OCI-LY7 (cell line): ENCODE results near the gene CEP131. TPM values are rescaled to one million over a fixed set of nuclear protein-coding genes. Genes with fewer than 3 reads are reported as not detected.

ENCODE experiments used
- Bru-seq: library from RNA; stranded (reverse); fragments of 400-500 nt; gene quantifications from one replicate; lab custom pipeline; 2021; lab: Mats Ljungman, UMichigan
- BruChase-seq, 2 experiments: library from RNA; stranded (reverse); fragments of 400-500 nt; gene quantifications; one replicate each; lab custom pipeline; 2021; lab: Mats Ljungman, UMichigan
- BruUV-seq: library from RNA; stranded (reverse); fragments of 400-500 nt; replicated peaks from 2 replicates; lab custom pipeline; 2021; lab: Mats Ljungman, UMichigan
- CTCF ChIA-PET: fragments of 300-600 bp; sonication (Branson Sonifier 250); formaldehyde crosslinking; loops from one replicate; lab custom pipeline; 2022; ENCODE audit warnings: antibody characterized with exemption; ENCODE audit not compliant: unreplicated experiment; lab: Charles Lee
- POLR2A ChIA-PET: fragments of 300-600 bp; sonication (Branson Sonifier 250); formaldehyde crosslinking; loops from one replicate; lab custom pipeline; 2022; ENCODE audit warnings: antibody characterized with exemption; lab: Charles Lee
- DNase-seq: peaks from one replicate; pipeline ENCODE4 v3.0.0-alpha.2; 2015; ENCODE audit warnings: low spot score
- H2AFZ ChIP-seq: fragments of 200-600 bp; sonication (generic), shearing (Covaris generic); 2 replicates; pipeline ENCODE4 v1.6.1; 2014; ENCODE audit warnings: mild to moderate bottlenecking, antibody characterized with exemption, low read length, moderate library complexity
- H3K27ac ChIP-seq: fragments of 200-600 bp; sonication (generic); 2 replicates; pipeline ENCODE4 v1.5.1; 2014; ENCODE audit warnings: mixed run types, low read depth, mild to moderate bottlenecking, moderate library complexity, low read length, inconsistent platforms; ENCODE audit not compliant: poor library complexity, severe bottlenecking
- H3K36me3 ChIP-seq: fragments of 200-600 bp; sonication (generic); 2 replicates; pipeline ENCODE4 v1.6.1; 2014; ENCODE audit warnings: mild to moderate bottlenecking, antibody characterized with exemption, low read length, moderate library complexity, mixed read lengths; ENCODE audit not compliant: insufficient read depth
- H3K4me1 ChIP-seq: fragments of 200-600 bp; sonication (generic); 2 replicates; pipeline ENCODE4 v1.5.1; 2014; ENCODE audit warnings: mild to moderate bottlenecking, low read length; ENCODE audit not compliant: insufficient read depth, poor library complexity, severe bottlenecking
- H3K4me2 ChIP-seq: fragments of 200-600 bp; sonication (generic); 2 replicates; pipeline ENCODE4 v1.6.1; 2014; ENCODE audit warnings: mild to moderate bottlenecking, low read length
- H3K4me3 ChIP-seq: fragments of 200-600 bp; sonication (generic); 2 replicates; pipeline ENCODE4 v1.5.1; 2014; ENCODE audit warnings: mild to moderate bottlenecking, low read depth, low read length; ENCODE audit not compliant: poor library complexity, severe bottlenecking
- H3K79me2 ChIP-seq: fragments of 200-600 bp; sonication (generic); 2 replicates; pipeline ENCODE4 v1.6.1; 2016; ENCODE audit warnings: low read depth, mild to moderate bottlenecking, low read length, moderate library complexity, mixed read lengths; ENCODE audit not compliant: insufficient read depth
- H3K9me2 ChIP-seq: fragments of 200-600 bp; sonication (generic); 2 replicates; pipeline ENCODE4 v1.6.1; 2016; ENCODE audit warnings: mild to moderate bottlenecking, low read length, mixed read lengths; ENCODE audit not compliant: insufficient read depth
- H3K9me3 ChIP-seq: fragments of 200-600 bp; sonication (generic); 2 replicates; pipeline ENCODE4 v1.6.1; 2014; ENCODE audit warnings: mild to moderate bottlenecking, mixed run types, low read length, mixed read lengths
- H4K20me1 ChIP-seq: fragments of 200-600 bp; sonication (generic); 2 replicates; pipeline ENCODE4 v1.6.1; 2014; ENCODE audit warnings: mild to moderate bottlenecking, antibody characterized with exemption, low read length, moderate library complexity, mixed read lengths; ENCODE audit not compliant: insufficient read depth
- CTCF ChIP-seq: fragments of 200-600 bp; sonication (generic); conservative IDR thresholded peaks from 2 replicates; pipeline ENCODE4 v1.5.1; 2014; ENCODE audit warnings: mild to moderate bottlenecking, antibody characterized with exemption, low read length, moderate library complexity, mixed read lengths
- EZH2phosphoT487 ChIP-seq: fragments of 200-600 bp; sonication (generic); IDR thresholded peaks from 2 replicates; pipeline ENCODE4 v1.6.1; 2018; ENCODE audit warnings: low read depth, borderline replicate concordance, mild to moderate bottlenecking, mixed run types, antibody characterized with exemption, low read length, moderate library complexity, mixed read lengths
- intact Hi-C: fragments of 100-400 bp; cut with micrococcal nuclease; formaldehyde crosslinking; loops from one replicate; pipeline ENCODE4 v1.10.0; 2022; ENCODE audit not compliant: unreplicated experiment
- long read RNA-seq: library from polyadenylated mRNA; stranded (forward); transcript quantifications from one replicate; pipeline ENCODE4 v2.0.0, GENCODE V29; 2022
- total RNA-seq, 2 experiments: library from RNA; depleted of rRNA in 1 of 2; stranded (reverse); fragments of >200 nt in 1 of 2; shearing (Covaris generic) in 1 of 2; gene quantifications; 2 replicates each; pipeline ENCODE4 v1.2.3, GENCODE V29; 2014 to 2022

CEP131 gene
- total RNA-seq (2014; rRNA removed; shearing (Covaris generic)) (32.9 and 35.0 TPM in 2 replicates), total RNA-seq (2022) (36.0 and 38.6 TPM in 2 replicates), Bru-seq, nascent RNA (percentile 48 among the genes with signal in this experiment), BruChase-seq, experiment 1, labeled RNA remaining after a 6-hour chase (percentile 54 among the genes with signal in this experiment), BruChase-seq, experiment 2, labeled RNA remaining after a 2-hour chase (percentile 53 among the genes with signal in this experiment)
- long read RNA-seq, transcript CEP131-203 (26 exons, 3,543 nt) = major isoform, 9 of 79 reads
- long read RNA-seq, transcript CEP131-201 (26 exons, 3,673 nt) = minor isoform, 7 of 79 reads
- long read RNA-seq, partial matches to known transcripts = 15 of 79 reads
- long read RNA-seq, other reads (novel, unspliced or antisense) = 46 of 79 reads

- Histone ChIP-seq H4K20me1 (no peaks in the 10 kb centered on the region), H3K79me2 (no peaks in the 10 kb centered on the region), H2AFZ (peak within 1 kb of the TSS; percentile 77), H3K9me3 (no peaks in the 10 kb centered on the region), H3K4me1 (peaks cover 30% of the 10 kb centered on the region), H3K27ac (no peak within 1 kb of the TSS), H3K36me3 (no peaks in the 10 kb centered on the region), H3K9me2 (no peaks in the 10 kb centered on the region), H3K4me2 (peak within 1 kb of the TSS; percentile 73), H3K4me3 (peak within 1 kb of the TSS; percentile 79)
- intact Hi-C loops = loop anchor here (1.0 kb wide), 2 partner anchors 16 kb away; partner anchors contain the start of genes NDUFAF8 and TEPSIN
- ChIA-PET POLR2A (interaction anchor here (0.5 to 1.3 kb wide), 9 partner anchors 16 to 415 kb away, joined by 3 to 12 read pairs (median 4); partner anchors contain the start of genes BAHCC1, NDUFAF8 and TEPSIN), CTCF (interaction anchor here (0.6 to 0.7 kb wide), 2 partner anchors 690 to 1230 kb away, joined by 3 to 13 read pairs; no protein-coding TSS in a partner anchor)
- DNase-seq = peak; percentile 100
- TF ChIP-seq EZH2phosphoT487 (no peak), CTCF (no peak)
- BruUV-seq = no TSS peak
These were observed at the start of gene CEP131 for GRCh38 chr17:81222906-81223761. Gene CEP131, minus strand, starts transcription at chr17:81222965. Its CDS starts 2,909 bp downstream, at chr17:81220056.

- DNase-seq = no peak
- Histone ChIP-seq H2AFZ (no peak overlapping the region), H4K20me1 (no peaks in the 10 kb centered on the region), H3K4me1 (no peaks in the 10 kb centered on the region), H3K27ac (no peak overlapping the region), H3K79me2 (no peaks in the 10 kb centered on the region), H3K4me2 (no peak overlapping the region), H3K9me2 (no peaks in the 10 kb centered on the region), H3K9me3 (no peaks in the 10 kb centered on the region), H3K4me3 (no peak overlapping the region), H3K36me3 (peaks cover 66% of the 10 kb centered on the region)
- intact Hi-C loops = no loop called here
- CTCF ChIA-PET = no interaction called here
- no TSS peak for BruUV-seq
- no peak for TF ChIP-seq EZH2phosphoT487
- no peak for TF ChIP-seq CTCF
- POLR2A ChIA-PET = no interaction called here
These were observed 48.5 kb upstream of the CEP131 start for GRCh38 chr17:81271226-81271625.
